Amniotic epithelial cell (primary cell): ENCODE data around the gene EML2.

Experiments
- DNase-seq: peaks from one replicate; pipeline ENCODE4 v3.0.0-alpha.2; 2010; ENCODE audit warnings: low read depth

Gene EML2

GRCh38 chr19:45587873-45588272 is 51.3 kb downstream of the EML2 start:
- DNase-seq = no peak

DNA sequence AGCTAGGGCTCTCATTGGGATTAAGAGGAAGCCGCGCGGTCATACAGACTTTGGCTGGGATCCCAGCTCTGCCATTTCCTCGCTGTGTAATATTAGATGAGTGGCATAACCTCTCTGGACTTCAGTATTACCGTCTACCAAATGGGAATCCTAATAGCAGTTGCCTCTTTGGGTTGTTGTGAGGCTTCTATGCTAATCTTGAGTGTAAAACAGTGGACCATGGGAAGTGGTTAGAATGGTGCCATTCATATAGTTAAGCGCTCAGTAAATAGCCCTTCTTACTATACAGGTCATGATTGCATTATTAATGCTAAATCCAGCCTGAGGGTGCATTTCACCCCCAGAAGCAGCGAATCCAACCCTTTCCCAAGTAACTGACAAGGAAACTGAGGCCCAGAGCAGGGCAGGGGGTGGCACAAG is 54.0 kb downstream of the EML2 start:
- DNase-seq = no peak

GRCh38 chr19:45584332-45585157 is 54.7 kb downstream of the EML2 start, which contains the start of gene OPA3:
Gene OPA3, minus strand, starts transcription at chr19:45584802. Its CDS starts 38 bp downstream, at chr19:45584764.
- peak; percentile 100 for DNase-seq

DNA sequence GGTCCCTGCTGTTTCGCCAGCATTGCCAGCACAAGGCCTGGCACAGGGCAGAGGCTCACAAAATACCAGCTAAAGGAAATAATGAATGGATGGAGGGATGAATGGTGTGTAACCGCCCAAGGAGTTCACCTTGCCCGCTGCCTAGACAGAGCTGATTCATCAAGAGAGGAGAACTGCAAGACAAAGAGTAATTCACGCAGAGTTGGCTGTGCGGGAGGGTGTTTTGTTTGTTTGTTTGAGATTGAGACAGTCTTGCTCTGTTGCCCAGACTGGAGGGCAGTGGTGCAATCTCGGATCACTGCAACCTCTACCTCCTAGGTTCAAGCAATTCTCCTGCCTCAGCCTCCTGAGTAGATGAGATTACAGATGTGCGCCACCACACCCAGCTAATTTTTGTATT is 57.6 kb downstream of the EML2 start:
- DNase-seq = peak; percentile 22

DNA sequence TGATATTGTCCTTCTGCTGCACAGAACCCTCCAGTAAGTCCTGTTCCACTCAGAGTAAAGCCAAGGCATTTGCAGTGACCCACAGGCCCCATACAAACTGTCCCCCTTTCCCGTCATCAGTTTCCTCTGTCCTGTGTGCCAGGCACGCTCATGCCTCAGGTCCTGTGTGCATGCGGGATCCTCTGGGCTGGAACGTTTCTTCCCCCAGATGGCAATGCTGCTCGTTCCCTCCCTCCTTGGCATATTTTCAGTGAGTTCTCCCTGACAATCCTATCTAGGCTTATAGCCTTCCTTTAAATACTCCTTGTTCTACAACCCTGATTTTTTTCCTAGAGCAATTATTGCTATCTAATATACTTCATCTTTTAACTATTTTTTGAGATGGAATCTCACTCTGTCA is 60.3 kb downstream of the EML2 start:
- peak; percentile 28 for DNase-seq

DNA sequence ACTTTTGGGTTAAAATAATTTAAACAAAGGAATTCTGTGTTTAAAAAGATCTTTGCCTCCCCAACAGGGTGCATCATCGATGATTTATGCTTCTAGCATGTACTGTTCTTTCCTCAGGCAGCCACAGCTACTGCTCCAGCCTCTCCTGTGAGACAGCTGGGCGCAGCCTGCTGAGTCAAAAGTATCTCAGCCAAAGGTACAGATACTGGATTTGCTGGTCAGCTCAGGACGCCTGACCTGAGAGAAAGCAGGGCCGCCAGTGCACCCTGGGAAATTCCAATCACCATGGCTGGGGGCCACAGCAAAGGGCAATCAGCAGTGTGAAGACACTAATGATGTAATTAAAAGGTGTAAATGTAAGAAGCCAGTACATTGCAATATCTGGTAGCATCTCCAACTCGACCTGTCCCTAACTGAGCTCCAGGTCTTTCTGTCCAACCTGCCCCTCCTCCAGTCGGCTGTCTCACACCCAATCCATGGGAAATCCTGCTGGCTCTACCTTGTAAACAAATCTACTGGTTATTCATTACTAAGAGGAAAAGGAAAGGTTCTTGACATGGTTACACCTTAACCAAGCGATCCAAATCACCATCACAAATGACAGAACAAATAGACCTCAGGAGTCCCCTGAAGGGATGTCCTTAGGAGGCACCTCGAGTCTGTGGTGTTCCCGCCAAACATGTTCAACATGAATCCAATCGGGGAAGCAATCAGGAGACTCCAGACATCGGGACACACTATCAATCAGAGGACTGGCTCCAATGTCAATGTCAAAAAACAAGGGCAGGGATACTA is 61.9 kb downstream of the EML2 start:
- peak; percentile 95 for DNase-seq

DNA sequence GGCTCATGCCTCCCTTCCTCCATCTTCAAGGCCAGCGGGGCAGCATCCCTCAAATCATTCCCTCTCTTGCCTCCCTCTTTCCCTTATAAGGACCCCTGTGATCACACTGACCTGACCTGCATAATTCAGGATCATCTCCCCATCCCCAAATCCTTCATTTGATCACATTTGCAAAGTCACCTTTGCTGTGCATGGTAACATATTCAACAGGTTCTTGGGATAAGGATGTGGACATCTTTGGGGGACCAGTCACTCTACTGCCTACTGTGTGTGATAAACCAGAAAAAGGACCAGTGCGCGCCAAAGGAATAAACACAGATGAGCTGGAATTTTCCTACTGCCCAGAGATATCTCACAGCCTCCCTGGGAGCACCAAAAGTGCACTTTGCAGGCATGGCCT is 62.5 kb downstream of the EML2 start:
- DNase-seq = no peak

GRCh38 chr19:45575216-45575615 is 64.0 kb downstream of the EML2 start:
- DNase-seq = no peak

DNA sequence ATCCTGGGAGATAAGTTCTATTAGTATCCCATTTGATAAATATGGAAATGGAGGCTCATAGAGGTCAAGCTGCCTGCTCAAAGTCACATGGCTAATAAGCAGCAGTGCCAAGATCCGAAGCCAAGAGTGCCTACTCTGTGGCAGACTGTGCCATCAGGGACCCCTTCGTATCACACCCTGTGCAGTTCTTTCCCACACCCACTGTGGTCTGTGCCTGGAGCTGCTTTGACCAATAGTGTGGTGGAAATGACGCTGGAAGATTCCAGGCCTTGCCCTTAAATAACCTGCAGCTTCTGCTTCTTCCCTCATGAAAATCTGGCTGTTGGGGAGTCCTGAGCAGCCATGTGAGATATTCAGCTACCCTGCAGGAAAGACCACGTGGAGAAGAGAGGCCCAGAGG is 64.7 kb downstream of the EML2 start:
- peak; percentile 29 for DNase-seq

GRCh38 chr19:45571457-45572220 is 67.6 kb downstream of the EML2 start:
- no peak for DNase-seq

GRCh38 chr19:45569619-45570421 is 69.4 kb downstream of the EML2 start:
- DNase-seq = peak; percentile 39

- DNase-seq = peak; percentile 73
These were observed 70.5 kb downstream of the EML2 start for GRCh38 chr19:45568732-45569131.

DNA sequence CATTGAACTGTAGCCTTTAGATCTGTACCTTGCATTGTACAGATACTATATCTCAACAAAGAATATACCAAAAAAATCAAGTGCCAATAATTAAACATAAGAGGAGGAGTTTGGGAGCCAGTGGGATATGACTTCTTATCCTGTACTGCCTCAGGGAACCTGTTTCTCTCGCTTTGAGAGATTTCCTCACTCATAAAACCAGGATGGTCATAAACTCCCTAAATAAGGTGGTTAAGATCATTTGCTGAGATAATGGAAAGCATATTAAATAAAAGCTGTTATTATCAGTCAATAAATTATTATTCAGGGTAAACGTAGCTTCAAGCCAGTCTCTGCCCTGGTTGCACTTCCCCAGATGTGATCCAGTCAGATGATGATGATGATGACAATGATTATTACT is 71.6 kb downstream of the EML2 start:
- DNase-seq = no peak

- DNase-seq = no peak
These were observed 74.9 kb downstream of the EML2 start for GRCh38 chr19:45564131-45564780.

GRCh38 chr19:45560686-45561085 is 78.5 kb downstream of the EML2 start:
- no peak for DNase-seq

DNA sequence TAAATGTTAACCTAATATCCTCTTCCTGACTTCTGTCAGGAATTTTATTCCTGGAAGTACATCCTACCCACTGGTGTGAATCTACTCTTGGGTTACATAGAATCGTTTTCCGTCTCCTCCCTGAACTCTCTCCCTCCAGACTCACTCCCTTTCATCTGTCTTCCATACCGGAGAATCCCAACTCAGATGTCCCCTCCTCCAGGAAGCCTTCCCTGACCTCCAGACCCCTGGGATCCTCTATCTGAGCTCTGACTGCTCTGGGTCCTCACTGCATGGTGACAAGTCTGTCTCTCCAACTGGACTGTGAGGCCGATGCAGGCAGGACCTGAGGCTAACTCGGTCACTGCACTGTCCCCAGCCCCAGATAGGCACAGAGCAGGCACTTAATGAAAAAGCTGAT is 79.2 kb downstream of the EML2 start:
- no peak for DNase-seq
